Measurements from ENCODE around the gene CBFA2T2. TPM values are rescaled to one million over a fixed set of nuclear protein-coding genes. Genes with fewer than 3 reads are reported as not detected.

Gene CBFA2T2
- total RNA-seq, 2 experiments from 2014 or later = 17.3 to 21.8 TPM

Other genes with a start within 250 kb of the CBFA2T2 start
- not detected for gene BPIFB1, start 206.9 kb upstream of the CBFA2T2 start, total RNA-seq
- gene CDK5RAP1, start 88.6 kb upstream of the CBFA2T2 start, total RNA-seq = 10 to 100 TPM; 27.2 to 33.1 TPM
- gene SNTA1, start 46.3 kb upstream of the CBFA2T2 start, total RNA-seq = 1 to 10 TPM; 7.8 to 9.5 TPM
- under 1 TPM; 0.15 to 0.25 TPM for gene C20orf144, start 172.2 kb downstream of the CBFA2T2 start, total RNA-seq
- gene ACTL10, start 176.8 kb downstream of the CBFA2T2 start, total RNA-seq = 1 to 10 TPM; 2.4 to 4.1 TPM
- 10 to 100 TPM; 48.2 to 54.3 TPM for gene NECAB3, start 184.3 kb downstream of the CBFA2T2 start, total RNA-seq
- gene E2F1, start 196.3 kb downstream of the CBFA2T2 start, total RNA-seq = 10 to 100 TPM; 64.9 to 69.8 TPM
- gene PXMP4, start 230.2 kb downstream of the CBFA2T2 start, total RNA-seq = 10 to 100 TPM; 19.1 to 21.8 TPM
- gene ZNF341, start 241.9 kb downstream of the CBFA2T2 start, total RNA-seq = 1 to 10 TPM; 5.5 to 5.8 TPM